NCI-H526 treated with DMSO at 0.1 percent for 48 hours (cell line): Measurements from ENCODE around the gene BGLAP.
"Not testable (repeated sequence)": the region's sequence is repeated elsewhere in the genome, so short reads cannot be mapped to it uniquely, and the experiment has no call there.

ENCODE experiments used
- DNase-seq: peaks from one replicate; lab custom pipeline; 2025; lab: John Stamatoyannopoulos, UW

Gene BGLAP

DNA sequence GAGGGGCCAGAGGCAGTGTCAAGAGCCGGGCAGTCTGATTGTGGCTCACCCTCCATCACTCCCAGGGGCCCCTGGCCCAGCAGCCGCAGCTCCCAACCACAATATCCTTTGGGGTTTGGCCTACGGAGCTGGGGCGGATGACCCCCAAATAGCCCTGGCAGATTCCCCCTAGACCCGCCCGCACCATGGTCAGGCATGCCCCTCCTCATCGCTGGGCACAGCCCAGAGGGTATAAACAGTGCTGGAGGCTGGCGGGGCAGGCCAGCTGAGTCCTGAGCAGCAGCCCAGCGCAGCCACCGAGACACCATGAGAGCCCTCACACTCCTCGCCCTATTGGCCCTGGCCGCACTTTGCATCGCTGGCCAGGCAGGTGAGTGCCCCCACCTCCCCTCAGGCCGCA, at the start of gene BGLAP:
Gene BGLAP (plus strand): TSS at position 259 of the 400 bp plus-strand sequence. CDS start 48 bp downstream, at position 307.
- no peak for DNase-seq

DNA sequence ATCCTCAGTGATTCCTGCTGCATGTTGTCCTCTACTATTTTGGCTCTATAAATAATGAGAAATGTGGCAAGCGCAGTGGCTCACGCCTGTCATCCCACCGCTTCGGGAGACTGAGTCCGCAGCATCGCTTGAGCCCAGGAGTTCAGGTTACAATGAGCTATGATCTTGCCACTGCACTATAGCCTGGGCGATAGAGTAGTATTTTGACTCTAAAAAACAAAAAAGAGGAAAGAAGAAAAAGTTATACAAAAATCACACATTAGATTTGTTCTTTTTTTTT, 48.8 kb upstream of the BGLAP start:
- DNase-seq, result no peak

DNA sequence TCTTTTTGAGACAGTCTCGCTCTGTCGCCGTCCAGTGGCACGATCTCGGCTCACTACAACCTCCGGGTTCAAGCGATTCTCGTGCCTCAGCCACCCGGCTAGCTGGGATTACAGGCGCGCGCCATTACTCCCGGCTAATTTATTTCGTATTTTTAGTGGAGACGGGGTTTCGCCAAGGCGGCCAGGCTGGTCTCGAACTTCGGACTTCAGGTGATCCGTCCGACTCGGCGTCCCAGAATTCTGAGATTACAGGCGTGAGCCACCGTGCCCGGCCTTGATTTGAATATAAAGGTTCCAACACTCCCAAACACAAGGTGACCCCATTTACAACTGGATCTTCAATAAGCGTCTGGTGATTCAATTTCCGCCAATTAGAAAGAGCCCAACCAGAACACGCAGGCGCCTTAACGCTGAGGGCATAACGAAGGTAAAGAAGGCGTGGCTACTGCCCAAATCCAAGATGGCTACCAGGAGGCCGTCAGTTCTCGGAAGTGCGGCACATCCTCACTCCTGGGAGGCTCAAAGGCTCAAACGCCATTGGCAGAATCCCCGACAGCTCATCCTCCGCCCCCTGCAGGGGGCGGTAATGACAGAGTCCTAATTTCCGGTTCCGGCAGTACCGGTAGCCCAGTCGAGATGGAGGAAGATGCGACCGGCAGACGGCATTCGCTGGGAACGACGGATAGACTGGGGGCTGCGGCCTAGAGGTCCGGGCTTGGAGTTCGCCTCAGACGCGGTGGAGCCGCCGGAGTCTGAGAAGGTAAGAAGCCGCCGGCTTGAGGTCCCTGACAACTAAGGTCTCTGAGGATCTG, 48.3 kb upstream of the BGLAP start, which contains the start of gene SLC25A44:
Gene SLC25A44 (plus strand): TSS at position 617 of the 812 bp plus-strand sequence. CDS start 5,744 bp downstream, outside the sequence.
- peak; percentile 100 for DNase-seq

DNA sequence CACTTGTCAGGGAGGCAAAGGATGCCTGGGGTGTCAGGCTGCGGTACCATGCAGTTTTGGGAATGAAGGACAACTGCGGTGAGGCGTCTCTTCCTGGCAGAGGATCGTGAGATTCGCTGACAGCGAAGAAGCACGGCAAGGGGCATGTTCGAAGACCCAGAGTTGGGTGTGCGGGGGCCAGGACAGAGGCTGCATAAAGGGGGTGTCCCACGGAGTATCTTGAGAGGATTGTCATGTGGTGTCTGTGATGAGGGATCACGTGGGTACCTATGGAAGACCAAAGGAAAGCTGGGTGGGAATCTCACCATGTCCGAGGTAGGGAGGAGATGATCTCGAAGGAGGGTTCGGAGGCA, 47.7 kb upstream of the BGLAP start:
- DNase-seq, result no peak

- no peak for DNase-seq
These were observed 46.1 kb upstream of the BGLAP start for GRCh38 chr1:156195853-156196252.

DNA sequence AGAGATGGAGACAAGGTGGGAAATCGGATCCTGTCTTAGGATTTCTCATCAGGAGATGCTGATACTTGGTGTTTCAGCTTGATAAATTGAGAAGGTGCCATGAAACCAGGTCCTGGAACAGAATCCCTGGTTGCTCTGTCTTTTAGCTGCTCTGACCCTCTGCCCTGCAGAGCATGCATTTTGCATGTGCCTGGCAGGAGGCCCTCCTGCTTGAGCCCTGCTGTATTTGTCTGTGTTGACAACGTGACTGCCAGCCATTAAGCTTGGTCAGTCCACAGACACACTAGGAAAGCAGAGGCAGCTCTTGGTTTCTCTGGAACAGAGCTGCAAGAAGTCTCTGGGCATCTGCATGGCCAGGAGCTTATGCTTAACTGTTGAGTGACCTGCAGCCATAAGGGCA, 45.5 kb upstream of the BGLAP start:
- no peak for DNase-seq

GRCh38 chr1:156198831-156199349, 43.1 kb upstream of the BGLAP start:
- DNase-seq, result no peak

DNA sequence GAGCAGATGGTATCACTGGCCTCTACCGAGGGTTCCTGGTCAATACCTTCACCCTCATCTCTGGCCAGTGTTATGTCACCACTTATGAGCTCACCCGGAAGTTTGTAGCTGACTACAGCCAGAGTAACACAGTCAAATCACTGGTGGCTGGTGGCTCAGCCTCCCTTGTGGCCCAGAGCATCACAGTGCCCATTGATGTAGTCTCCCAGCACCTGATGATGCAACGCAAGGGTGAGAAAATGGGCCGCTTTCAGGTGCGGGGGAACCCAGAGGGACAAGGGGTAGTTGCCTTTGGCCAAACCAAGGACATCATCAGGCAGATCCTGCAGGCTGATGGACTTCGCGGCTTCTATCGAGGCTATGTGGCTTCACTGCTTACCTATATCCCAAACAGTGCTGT, 41.9 kb upstream of the BGLAP start:
- DNase-seq, result no peak

- DNase-seq, result no peak
These were observed 38.7 kb upstream of the BGLAP start for GRCh38 chr1:156203331-156203730.

GRCh38 chr1:156204686-156205085, 37.3 kb upstream of the BGLAP start:
- no peak for DNase-seq

GRCh38 chr1:156211243-156211642, 30.7 kb upstream of the BGLAP start:
- no peak for DNase-seq

DNA sequence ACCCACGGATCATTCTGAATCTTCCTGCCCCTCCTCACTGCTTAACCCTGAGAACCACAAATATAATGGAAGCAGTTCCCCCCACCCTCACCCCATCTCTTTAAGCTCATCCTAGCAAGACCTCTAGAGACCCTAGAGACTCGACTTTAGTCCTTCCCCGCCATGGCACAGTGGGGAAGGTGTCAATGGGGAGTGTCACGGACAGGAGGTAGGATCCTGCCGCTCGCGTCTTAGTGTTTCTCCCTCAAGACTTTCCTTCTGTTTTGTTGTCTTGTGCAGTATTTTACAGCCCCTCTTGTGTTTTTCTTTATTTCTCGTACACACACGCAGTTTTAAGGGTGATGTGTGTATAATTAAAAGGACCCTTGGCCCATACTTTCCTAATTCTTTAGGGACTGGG, 29.9 kb upstream of the BGLAP start:
- DNase-seq, result no peak

GRCh38 chr1:156212833-156213643, 28.9 kb upstream of the BGLAP start, which contains the start of gene PMF1:
PMF1 (plus strand) TSS chr1:156213007; CDS start chr1:156213016, 9 bp downstream.
- peak; percentile 99 for DNase-seq

GRCh38 chr1:156213644-156213966, 28.4 kb upstream of the BGLAP start:
- no peak for DNase-seq

- no peak for DNase-seq
These were observed 27.8 kb upstream of the BGLAP start for GRCh38 chr1:156214024-156214748.

DNA sequence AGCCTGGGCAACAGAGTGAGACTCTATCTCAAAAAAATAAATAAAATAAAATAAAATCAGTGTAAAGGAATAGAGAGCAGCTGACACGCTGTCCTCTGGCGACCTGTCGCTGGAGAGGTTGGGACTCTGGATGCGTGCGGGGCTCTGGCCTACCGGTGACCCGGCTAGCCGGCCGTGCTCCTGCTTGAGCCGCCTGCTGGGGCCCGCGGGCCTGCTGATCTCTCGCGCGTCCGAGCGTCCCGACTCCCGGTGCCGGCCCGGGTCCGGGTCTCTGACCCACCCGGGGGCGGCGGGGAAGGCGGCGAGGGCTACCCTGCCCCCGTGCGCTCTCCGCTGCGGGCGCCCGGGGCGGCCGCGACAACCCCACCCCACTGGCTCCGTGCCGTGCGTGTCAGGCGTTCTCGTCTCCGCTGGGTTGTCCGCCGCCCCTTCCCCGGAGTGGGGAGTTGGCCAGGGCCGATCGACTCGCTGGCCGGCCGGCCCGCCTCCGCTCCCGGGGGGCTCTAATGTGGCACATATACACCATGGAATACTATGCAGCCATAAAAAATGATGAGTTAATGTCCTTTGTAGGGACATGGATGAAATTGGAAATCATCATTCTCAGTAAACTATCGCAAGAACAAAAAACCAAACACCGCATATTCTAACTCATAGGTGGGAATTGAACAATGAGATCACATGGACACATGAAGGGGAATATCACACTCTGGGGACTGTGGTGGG, 25.5 kb upstream of the BGLAP start:
- DNase-seq, result not testable (repeated sequence)

DNA sequence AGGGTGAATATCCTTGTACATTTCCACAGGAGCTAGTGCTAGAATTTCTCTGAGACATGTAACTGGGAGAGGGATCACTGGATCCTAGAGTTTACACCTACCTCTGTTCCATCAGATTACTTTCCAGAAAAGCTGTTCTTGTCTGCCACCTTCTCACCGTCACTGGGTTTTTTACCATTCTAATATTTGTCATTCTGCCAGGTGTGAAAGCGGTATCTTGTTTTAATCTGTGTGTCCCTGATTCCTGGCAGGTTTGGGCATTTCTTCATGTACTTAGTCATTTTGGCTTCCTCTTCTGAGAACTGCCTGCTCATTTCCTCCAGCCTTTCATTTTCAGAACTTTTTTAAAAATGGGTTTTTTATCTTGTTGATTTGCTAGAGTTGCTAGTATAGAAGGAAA, 24.1 kb upstream of the BGLAP start:
- DNase-seq, result no peak

- DNase-seq, result no peak
These were observed 21.8 kb upstream of the BGLAP start for GRCh38 chr1:156220226-156220625.

GRCh38 chr1:156221986-156222692, 19.8 kb upstream of the BGLAP start:
- DNase-seq, result no peak

DNA sequence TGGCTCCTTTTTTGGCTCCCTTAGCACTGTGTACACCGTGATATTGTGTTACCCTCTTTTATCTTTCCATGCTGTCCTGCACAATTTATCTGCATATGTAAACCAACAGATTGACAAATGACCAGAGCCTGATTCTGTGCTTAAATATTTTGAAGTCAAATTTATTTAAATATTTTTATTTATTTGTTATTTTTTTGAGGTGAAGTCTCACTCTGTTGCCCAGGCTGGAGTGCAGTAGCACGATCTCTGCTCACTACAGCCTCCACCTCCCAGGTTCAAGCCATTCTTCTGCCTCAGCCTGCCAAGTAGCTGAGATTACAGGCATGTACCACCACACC, 16.3 kb upstream of the BGLAP start:
- no peak for DNase-seq

DNA sequence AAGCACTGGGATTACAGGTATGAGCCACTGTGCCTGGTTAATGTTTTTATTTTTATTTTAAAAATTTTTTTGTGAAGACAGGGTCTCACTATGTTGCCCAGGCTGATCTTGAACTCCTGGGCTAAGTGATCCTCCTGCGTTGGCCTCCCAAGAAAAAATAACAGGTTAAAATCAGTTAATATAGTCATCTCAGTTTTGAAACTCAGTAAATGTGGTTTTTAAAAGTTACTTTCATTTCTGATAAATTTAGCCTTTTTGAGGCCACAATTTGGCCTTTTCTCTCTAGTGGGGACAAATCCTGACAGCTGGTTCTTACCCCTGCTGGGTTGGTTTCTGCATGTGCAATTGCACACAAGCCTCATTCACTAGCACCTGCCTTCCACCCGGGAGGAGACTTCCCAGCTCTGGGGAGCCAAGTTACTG, 15.9 kb upstream of the BGLAP start:
- DNase-seq, result no peak
